ENCODE data around the gene LRP8. TPM values are rescaled to one million over a fixed set of nuclear protein-coding genes. Genes with fewer than 3 reads are reported as not detected.

Gene LRP8
- total and polyA plus RNA-seq, 2 experiments from 2014 or later, result 2.4 to 2.7 TPM

- Histone ChIP-seq H3K4me3 (no peak overlapping the region), H3K27ac (peak overlapping the region; percentile 56), H3K79me2 (no peaks in the 10 kb centered on the region), H3K36me3 (replicated peaks; ENCODE audit: insufficient read depth, low read depth) (no peaks in the 10 kb centered on the region), H4K20me1 (ENCODE audit: insufficient read depth, poor library complexity, severe bottlenecking) (no peaks in the 10 kb centered on the region), H3K4me2 (no peak overlapping the region), H3K4me1 (ENCODE audit: insufficient read depth) (peaks cover 19% of the 10 kb centered on the region), H3K9me2 (replicated peaks; ENCODE audit: insufficient read depth) (no peaks in the 10 kb centered on the region), H3K27me3 (no peaks in the 10 kb centered on the region), H3K9me3 (ENCODE audit: low read depth) (no peaks in the 10 kb centered on the region), H2AFZ (no peak overlapping the region)
- TF ChIP-seq EZH2phosphoT487 (IDR thresholded peaks at IDR 0.05; ENCODE audit: low read depth, severe bottlenecking, unreplicated experiment), result no peak
- no peak for TF ChIP-seq EZH2 (IDR thresholded peaks at IDR 0.05; ENCODE audit: borderline replicate concordance)
- TF ChIP-seq, protein P1, sequence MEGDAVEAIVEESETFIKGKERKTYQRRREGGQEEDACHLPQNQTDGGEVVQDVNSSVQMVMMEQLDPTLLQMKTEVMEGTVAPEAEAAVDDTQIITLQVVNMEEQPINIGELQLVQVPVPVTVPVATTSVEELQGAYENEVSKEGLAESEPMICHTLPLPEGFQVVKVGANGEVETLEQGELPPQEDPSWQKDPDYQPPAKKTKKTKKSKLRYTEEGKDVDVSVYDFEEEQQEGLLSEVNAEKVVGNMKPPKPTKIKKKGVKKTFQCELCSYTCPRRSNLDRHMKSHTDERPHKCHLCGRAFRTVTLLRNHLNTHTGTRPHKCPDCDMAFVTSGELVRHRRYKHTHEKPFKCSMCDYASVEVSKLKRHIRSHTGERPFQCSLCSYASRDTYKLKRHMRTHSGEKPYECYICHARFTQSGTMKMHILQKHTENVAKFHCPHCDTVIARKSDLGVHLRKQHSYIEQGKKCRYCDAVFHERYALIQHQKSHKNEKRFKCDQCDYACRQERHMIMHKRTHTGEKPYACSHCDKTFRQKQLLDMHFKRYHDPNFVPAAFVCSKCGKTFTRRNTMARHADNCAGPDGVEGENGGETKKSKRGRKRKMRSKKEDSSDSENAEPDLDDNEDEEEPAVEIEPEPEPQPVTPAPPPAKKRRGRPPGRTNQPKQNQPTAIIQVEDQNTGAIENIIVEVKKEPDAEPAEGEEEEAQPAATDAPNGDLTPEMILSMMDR (IDR thresholded peaks at IDR 0.05; ENCODE audit: poor library complexity), result no peak
- WGBS (ENCODE audit: low lambda C conversion rate, missing lambda C conversion rate), result 73% methylated on average over 12 of the region's 12 CpGs
- no peak for DNase-seq (ENCODE audit: low spot score)
Observed at GRCh38 chr1:53296117-53296749, 31.6 kb downstream of the LRP8 start.

DNA sequence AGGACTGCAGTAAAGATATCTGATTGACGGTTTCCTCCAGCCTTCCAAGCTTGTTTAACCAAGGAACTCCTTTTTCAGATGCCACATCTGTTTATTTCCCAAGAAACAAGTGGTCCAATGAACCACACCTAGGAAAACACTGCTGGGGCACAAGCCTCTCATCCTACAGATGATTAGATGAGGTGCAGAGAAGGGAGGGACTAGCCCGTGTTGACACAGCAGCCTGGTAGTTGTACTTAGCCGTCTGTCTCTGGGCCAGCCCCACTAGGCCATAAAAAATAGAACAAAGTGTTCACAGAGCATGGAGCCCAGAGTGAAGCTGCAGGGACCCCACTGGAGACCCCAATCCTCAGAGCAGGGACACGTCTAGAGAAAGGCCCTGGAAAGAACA is 32.1 kb downstream of the LRP8 start:
- H3K4me3 ChIP-seq, result no peak overlapping the region
- no peak overlapping the region for H3K4me2 ChIP-seq
- H3K27me3 ChIP-seq, result no peaks in the 10 kb centered on the region
- H3K9me3 ChIP-seq (ENCODE audit: low read depth), result no peaks in the 10 kb centered on the region
- no peaks in the 10 kb centered on the region for H3K79me2 ChIP-seq
- H3K36me3 ChIP-seq (replicated peaks; ENCODE audit: insufficient read depth, low read depth), result no peaks in the 10 kb centered on the region
- TF ChIP-seq, protein P1 (IDR thresholded peaks at IDR 0.05; ENCODE audit: poor library complexity), result no peak
- TF ChIP-seq EZH2 (IDR thresholded peaks at IDR 0.05; ENCODE audit: borderline replicate concordance) (no peak), EZH2phosphoT487 (IDR thresholded peaks at IDR 0.05; ENCODE audit: low read depth, severe bottlenecking, unreplicated experiment) (no peak)
- no peaks in the 10 kb centered on the region for H3K9me2 ChIP-seq (replicated peaks; ENCODE audit: insufficient read depth)
- peak; percentile 60 for DNase-seq (ENCODE audit: low spot score)
- H4K20me1 ChIP-seq (ENCODE audit: insufficient read depth, poor library complexity, severe bottlenecking), result no peaks in the 10 kb centered on the region
- peak overlapping the region; percentile 56 for H3K27ac ChIP-seq
- H2AFZ ChIP-seq, result no peak overlapping the region
- 45% methylated on average over 4 of the region's 4 CpGs for WGBS (ENCODE audit: low lambda C conversion rate, missing lambda C conversion rate)
- peaks cover 19% of the 10 kb centered on the region for H3K4me1 ChIP-seq (ENCODE audit: insufficient read depth)

DNA sequence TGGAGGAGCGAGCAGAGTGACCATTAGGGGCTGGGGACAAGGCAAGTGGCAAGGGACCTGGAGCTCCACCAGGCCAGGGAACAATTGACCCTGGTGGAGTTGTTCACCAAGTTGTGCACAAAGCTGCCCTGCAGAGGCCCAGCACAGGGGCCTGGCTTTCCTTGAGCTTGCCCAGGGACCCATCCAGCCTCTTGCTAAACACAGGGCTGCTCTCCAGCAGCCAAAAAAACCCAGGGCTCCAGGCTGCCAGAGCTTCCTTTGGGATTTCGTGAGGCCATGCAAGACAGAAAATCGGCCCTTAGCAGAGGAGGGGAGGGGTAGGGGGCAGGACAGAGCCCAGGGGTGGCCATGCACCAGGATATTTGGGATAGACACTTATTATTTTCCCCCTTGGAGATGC is 32.6 kb downstream of the LRP8 start:
- Histone ChIP-seq H3K4me2 (no peak overlapping the region), H3K27me3 (no peaks in the 10 kb centered on the region), H2AFZ (no peak overlapping the region), H3K4me1 (ENCODE audit: insufficient read depth) (peaks cover 19% of the 10 kb centered on the region), H3K4me3 (no peak overlapping the region), H3K9me3 (ENCODE audit: low read depth) (no peaks in the 10 kb centered on the region), H3K27ac (no peak overlapping the region), H4K20me1 (ENCODE audit: insufficient read depth, poor library complexity, severe bottlenecking) (no peaks in the 10 kb centered on the region), H3K36me3 (replicated peaks; ENCODE audit: insufficient read depth, low read depth) (no peaks in the 10 kb centered on the region), H3K79me2 (no peaks in the 10 kb centered on the region), H3K9me2 (replicated peaks; ENCODE audit: insufficient read depth) (no peaks in the 10 kb centered on the region)
- TF ChIP-seq, protein P1 (IDR thresholded peaks at IDR 0.05; ENCODE audit: poor library complexity), result no peak
- TF ChIP-seq EZH2phosphoT487 (IDR thresholded peaks at IDR 0.05; ENCODE audit: low read depth, severe bottlenecking, unreplicated experiment), result no peak
- no peak for TF ChIP-seq EZH2 (IDR thresholded peaks at IDR 0.05; ENCODE audit: borderline replicate concordance)
- DNase-seq (ENCODE audit: low spot score), result no peak
- WGBS (ENCODE audit: low lambda C conversion rate, missing lambda C conversion rate), result 85% methylated on average over 3 of the region's 3 CpGs

Data from hepatocyte (in vitro differentiated cells).